GM18907 (cell line): ENCODE results near the gene NLGN1.

Experiments used
- ATAC-seq: cut with Tn5 transposase; IDR thresholded peaks from one replicate; pipeline ENCODE4 v1.9.1; 2021; ENCODE audit warnings: mild to moderate bottlenecking, moderate library complexity; ENCODE audit not compliant: unreplicated experiment

The NLGN1 gene

GRCh38 chr3:173945170-173945569 lies 547.6 kb downstream of the NLGN1 start:
- ATAC-seq: no peak

GRCh38 chr3:173945806-173946205 lies 548.3 kb downstream of the NLGN1 start:
- no peak for ATAC-seq

GRCh38 chr3:173954647-173955046 lies 557.1 kb downstream of the NLGN1 start:
- no peak for ATAC-seq

GRCh38 chr3:173957646-173958045 lies 560.1 kb downstream of the NLGN1 start:
- no peak for ATAC-seq

- ATAC-seq: no peak
Observed at GRCh38 chr3:173958805-173959204, 561.3 kb downstream of the NLGN1 start.

GRCh38 chr3:173970281-173970680 lies 572.7 kb downstream of the NLGN1 start:
- no peak for ATAC-seq

GRCh38 chr3:173976281-173976680 lies 578.7 kb downstream of the NLGN1 start:
- peak; percentile 68 for ATAC-seq

GRCh38 chr3:173977747-173978146 lies 580.2 kb downstream of the NLGN1 start:
- ATAC-seq: no peak

GRCh38 chr3:173983343-173983742 lies 585.8 kb downstream of the NLGN1 start:
- ATAC-seq: no peak

- ATAC-seq: no peak
Observed at GRCh38 chr3:173986861-173987410, 589.4 kb downstream of the NLGN1 start.

GRCh38 chr3:173988909-173989308 lies 591.4 kb downstream of the NLGN1 start:
- no peak for ATAC-seq

- no peak for ATAC-seq
Observed at GRCh38 chr3:173992416-173992815, 594.9 kb downstream of the NLGN1 start.

- ATAC-seq: peak; percentile 45
Observed at GRCh38 chr3:173993299-173993698, 595.8 kb downstream of the NLGN1 start.

- no peak for ATAC-seq
Observed at GRCh38 chr3:174000675-174001074, 603.1 kb downstream of the NLGN1 start.

GRCh38 chr3:174002543-174002942 lies 605.0 kb downstream of the NLGN1 start:
- no peak for ATAC-seq

- ATAC-seq: no peak
Observed at GRCh38 chr3:174010907-174011306, 613.4 kb downstream of the NLGN1 start.

- no peak for ATAC-seq
Observed at GRCh38 chr3:174016186-174016585, 618.6 kb downstream of the NLGN1 start.

GRCh38 chr3:174020156-174020555 lies 622.6 kb downstream of the NLGN1 start:
- no peak for ATAC-seq

GRCh38 chr3:174023421-174023820 lies 625.9 kb downstream of the NLGN1 start:
- no peak for ATAC-seq

- no peak for ATAC-seq
Observed at GRCh38 chr3:174028673-174029072, 631.1 kb downstream of the NLGN1 start.

- ATAC-seq: no peak
Observed at GRCh38 chr3:174035328-174035886, 637.9 kb downstream of the NLGN1 start.

GRCh38 chr3:174046311-174046710 lies 648.8 kb downstream of the NLGN1 start:
- no peak for ATAC-seq

- ATAC-seq: no peak
Observed at GRCh38 chr3:174049472-174049871, 651.9 kb downstream of the NLGN1 start.
